Colonic mucosa (tissue), 4 donors: Measurements from ENCODE around the gene PRRT2. TPM values are rescaled to one million over a fixed set of nuclear protein-coding genes. Genes with fewer than 3 reads are reported as not detected.

Experiments used
- DNase-seq: peaks from one replicate; pipeline ENCODE4 v3.0.0-alpha.2; 2020
- H3K27ac ChIP-seq: fragments of 200-600 bp; one replicate; pipeline ENCODE4 v1.8.0; 2021
- H3K27me3 ChIP-seq: fragments of 200-600 bp; one replicate; pipeline ENCODE4 v1.8.0; 2021
- H3K36me3 ChIP-seq: fragments of 200-600 bp; one replicate; pipeline ENCODE4 v1.8.0; 2021
- H3K4me1 ChIP-seq: fragments of 200-600 bp; one replicate; pipeline ENCODE4 v1.8.0; 2021; ENCODE audit warnings: mild to moderate bottlenecking
- H3K4me3 ChIP-seq: fragments of 200-600 bp; one replicate; pipeline ENCODE4 v1.8.0; 2021
- H3K9ac ChIP-seq, 2 donors: one replicate each; pipeline ENCODE4 v1.7.0; 2013; ENCODE audit warnings: control low read depth in 2 of 2, low read depth in 2 of 2, low read length in 2 of 2
- H3K9me3 ChIP-seq: fragments of 200-600 bp; one replicate; pipeline ENCODE4 v1.8.0; 2021
- CTCF ChIP-seq: fragments of 200-600 bp; IDR thresholded peaks from one replicate; pipeline ENCODE4 v1.8.0; 2022; ENCODE audit warnings: antibody characterized with exemption, mild to moderate bottlenecking
- intact Hi-C: fragments of 100-400 bp; cut with DNase I; formaldehyde crosslinking; loops from one replicate; pipeline ENCODE4 v1.14.1; 2022
- total RNA-seq, 2 donors: library from RNA; stranded (reverse); fragmentation: NEBNext Ultra II Directional in 1 of 2; extraction: Animal tissue kit (Norgen Biotek cat#: 25700) in 1 of 2; gene quantifications; one replicate each; pipeline ENCODE4 v1.2.1, GENCODE V29; 2021
- donor health status: healthy.
- donor health status: DM: no; HTN: no; CAD: no.
- donor health status: DM: no; HTN: no; CAD: no.

PRRT2 gene
- total RNA-seq, 2 donors from 2014 or later, result 1.4 to 1.7 TPM

- Histone ChIP-seq H3K9me3 (no peaks in the 10 kb centered on the region), H3K9ac (no peak overlapping the region), H3K27me3 (no peaks in the 10 kb centered on the region), H3K27ac (no peak overlapping the region), H3K4me3 (no peak overlapping the region), H3K36me3 (no peaks in the 10 kb centered on the region), H3K4me1 (peaks cover 8% of the 10 kb centered on the region)
- intact Hi-C loops, result loop anchor here (5.0 kb wide), 2 partner anchors 143 to 158 kb away; partner anchors contain the start of gene C16orf92
- no peak for TF ChIP-seq CTCF
- no peak for DNase-seq
These were observed 52.2 kb downstream of the PRRT2 start for GRCh38 chr16:29864205-29864604.

Other genes with a start within 250 kb of the PRRT2 start
- 1 to 10 TPM; 2.3 to 3.7 TPM for gene SPN, start 148.9 kb upstream of the PRRT2 start, total RNA-seq
- 100 to 1,000 TPM in 1 of 2 donors, 10 to 100 TPM in 1; 54.7 to 102 TPM for gene QPRT, start 133.0 kb upstream of the PRRT2 start, total RNA-seq
- 1 to 10 TPM; 1.7 TPM for gene C16orf54, start 66.2 kb upstream of the PRRT2 start, total RNA-seq
- 100 to 1,000 TPM; 280 to 758 TPM for gene ZG16, start 33.9 kb upstream of the PRRT2 start, total RNA-seq
- gene KIF22, start 21.4 kb upstream of the PRRT2 start, total RNA-seq, result 100 to 1,000 TPM in 1 of 2 donors, 10 to 100 TPM in 1; 60.7 to 150 TPM
- gene MAZ, start 5.7 kb upstream of the PRRT2 start, total RNA-seq, result 100 to 1,000 TPM; 286 to 441 TPM
- gene PAGR1, start 4.0 kb downstream of the PRRT2 start, total RNA-seq, result 10 to 100 TPM; 16.0 to 45.0 TPM
- 100 to 1,000 TPM; 427 to 450 TPM for gene MVP, start 8.3 kb downstream of the PRRT2 start, total RNA-seq
- gene CDIPT, start 51.0 kb downstream of the PRRT2 start, total RNA-seq, result 10 to 100 TPM; 58.1 to 62.7 TPM
- 10 to 100 TPM; 11.2 to 12.1 TPM for gene SEZ6L2, start 87.4 kb downstream of the PRRT2 start, total RNA-seq
- gene ASPHD1, start 88.3 kb downstream of the PRRT2 start, total RNA-seq, result 1 to 10 TPM; 1.5 to 3.9 TPM
- 10 to 100 TPM; 17.7 to 28.8 TPM for gene KCTD13, start 114.0 kb downstream of the PRRT2 start, total RNA-seq
- 100 to 1,000 TPM; 149 to 174 TPM for gene TMEM219, start 149.9 kb downstream of the PRRT2 start, total RNA-seq
- 10 to 100 TPM; 37.4 to 62.3 TPM for gene TAOK2, start 161.7 kb downstream of the PRRT2 start, total RNA-seq
- 10 to 100 TPM in 1 of 2 donors, 1 to 10 TPM in 1; 7.5 to 18.4 TPM for gene HIRIP3, start 183.4 kb downstream of the PRRT2 start, total RNA-seq
- 10 to 100 TPM; 46.9 to 80.2 TPM for gene INO80E, start 184.0 kb downstream of the PRRT2 start, total RNA-seq
- gene DOC2A, start 198.8 kb downstream of the PRRT2 start, total RNA-seq, result 10 to 100 TPM in 1 of 2 donors, 1 to 10 TPM in 1; 4.8 to 12.9 TPM
- gene C16orf92, start 211.0 kb downstream of the PRRT2 start, total RNA-seq, result not detected
- under 1 TPM; 0.16 to 0.49 TPM for gene TLCD3B, start 219.1 kb downstream of the PRRT2 start, total RNA-seq